H1 (cell line): Measurements from ENCODE around the gene CTBP2. TPM values are rescaled to one million over a fixed set of nuclear protein-coding genes. Genes with fewer than 3 reads are reported as not detected.

Experiments
- CTCF ChIA-PET: fragments of 300-600 bp; sonication (Branson Sonifier 250); formaldehyde crosslinking; loops from one replicate; lab custom pipeline; 2021; ENCODE audit not compliant: partially characterized antibody; lab: Charles Lee
- POLR2A ChIA-PET: fragments of 300-600 bp; sonication (Branson Sonifier 250); formaldehyde crosslinking; loops from one replicate; lab custom pipeline; 2021; ENCODE audit warnings: inconsistent platforms; ENCODE audit not compliant: partially characterized antibody; lab: Charles Lee
- DNase-seq, 2 experiments: peaks; one replicate each; pipeline versions ENCODE4 v3.0.0 to v3.0.0-alpha.2; 2010 to 2022; ENCODE audit warnings: low spot score in 2 of 2, low read depth in 1 of 2, mixed read lengths in 1 of 2
- FAIRE-seq: peaks from 2 replicates; lab custom pipeline; 2011; peaks lifted over from hg19 to GRCh38; lab: Jason Lieb, UNC
- H2AFZ ChIP-seq: 2 replicates; pipeline ENCODE4 v1.8.1; 2012; ENCODE audit warnings: low read length, inconsistent platforms
- H2AK5ac ChIP-seq: 2 replicates; pipeline ENCODE4 v1.6.1; 2013; ENCODE audit warnings: low read depth, low read length
- H2BK120ac ChIP-seq: replicated peaks from 2 replicates; pipeline ENCODE3; 2013; ENCODE audit warnings: low read depth, low read length, inconsistent platforms
- H2BK12ac ChIP-seq: 2 replicates; pipeline ENCODE4 v1.6.1; 2013; ENCODE audit warnings: low read depth, low read length
- H2BK15ac ChIP-seq: 2 replicates; pipeline ENCODE4 v1.6.1; 2013; ENCODE audit warnings: low read length
- H2BK20ac ChIP-seq: 2 replicates; pipeline ENCODE4 v1.6.1; 2013; ENCODE audit warnings: low read length
- H2BK5ac ChIP-seq: 2 replicates; pipeline ENCODE4 v1.6.1; 2013; ENCODE audit warnings: low read depth, low read length
- H3K14ac ChIP-seq: 2 replicates; pipeline ENCODE4 v1.6.1; 2013; ENCODE audit warnings: inconsistent platforms; ENCODE audit not compliant: insufficient read length
- H3K18ac ChIP-seq: 2 replicates; pipeline ENCODE4 v1.6.1; 2013; ENCODE audit warnings: low read length; ENCODE audit errors: extremely low read depth
- H3K23ac ChIP-seq: 2 replicates; pipeline ENCODE4 v1.6.1; 2013; ENCODE audit warnings: inconsistent platforms; ENCODE audit not compliant: insufficient read length
- H3K23me2 ChIP-seq: 2 replicates; pipeline ENCODE4 v1.6.1; 2013; ENCODE audit warnings: low read depth, low read length
- H3K27ac ChIP-seq: 2 replicates; pipeline ENCODE4 v1.6.1; 2011; ENCODE audit warnings: low read depth, low read length, inconsistent platforms
- H3K27me3 ChIP-seq, 4 experiments: replicated peaks in 1 of 4; 1 replicate in 1 of 4; 2 replicates in 3 of 4; pipeline versions ENCODE4 v1.6.1 to v1.8.1; 2011 to 2013; ENCODE audit warnings: low read length in 3 of 4, mild to moderate bottlenecking in 3 of 4, inconsistent platforms in 2 of 4, mixed read lengths in 2 of 4, moderate library complexity in 1 of 4; ENCODE audit not compliant: control insufficient read depth in 3 of 4, insufficient read depth in 3 of 4; ENCODE audit errors: extremely low read depth in 1 of 4
- H3K36me3 ChIP-seq, 4 experiments: 2 replicates each; pipeline versions ENCODE4 v1.6.1 to v1.8.1; 2011 to 2013; ENCODE audit warnings: mild to moderate bottlenecking in 4 of 4, low read length in 3 of 4, moderate library complexity in 2 of 4, control low read depth in 1 of 4, inconsistent platforms in 1 of 4; ENCODE audit not compliant: insufficient read depth in 4 of 4, control insufficient read depth in 2 of 4
- H3K4ac ChIP-seq: replicated peaks from 2 replicates; pipeline ENCODE3; 2013; ENCODE audit warnings: low read length, low read depth, mixed read lengths, inconsistent platforms; ENCODE audit not compliant: insufficient read length
- H3K4me1 ChIP-seq, 4 experiments: replicated peaks in 1 of 4; 1 replicate in 1 of 4; 2 replicates in 3 of 4; pipeline versions ENCODE4 v1.6.1 to v1.8.1; 2011 to 2013; ENCODE audit warnings: low read length in 3 of 4, inconsistent platforms in 2 of 4, mixed read lengths in 1 of 4; ENCODE audit not compliant: insufficient read depth in 4 of 4, control insufficient read depth in 3 of 4
- H3K4me2 ChIP-seq, 2 experiments: 2 replicates each; pipeline versions ENCODE4 v1.6.1 to v1.8.1; 2011 to 2013; ENCODE audit warnings: low read depth in 2 of 2, low read length in 2 of 2, control low read depth in 1 of 2, inconsistent platforms in 1 of 2, mild to moderate bottlenecking in 1 of 2; ENCODE audit not compliant: insufficient read depth in 1 of 2
- H3K4me3 ChIP-seq, 4 experiments: fragments of 200-600, 300-600 bp in 1 of 4; sonication (generic), shearing (Covaris generic), sonication (Bioruptor Twin) in 1 of 4; 2 replicates each; pipeline versions ENCODE4 v1.5.1 to v1.8.1; 2011 to 2016; ENCODE audit warnings: low read length in 4 of 4, low read depth in 3 of 4, control low read depth in 2 of 4, inconsistent platforms in 2 of 4, mild to moderate bottlenecking in 2 of 4, mixed read lengths in 1 of 4, moderate library complexity in 1 of 4; ENCODE audit not compliant: insufficient read depth in 2 of 4; ENCODE audit errors: extremely low read depth in 1 of 4
- H3K56ac ChIP-seq: replicated peaks from 2 replicates; pipeline ENCODE3; 2013; ENCODE audit warnings: low read depth, mild to moderate bottlenecking, mixed read lengths, low read length, inconsistent platforms; ENCODE audit not compliant: insufficient read length
- H3K79me1 ChIP-seq: 2 replicates; pipeline ENCODE4 v1.6.1; 2013; ENCODE audit warnings: low read depth, low read length, control low read depth
- H3K79me2 ChIP-seq, 2 experiments: 2 replicates each; pipeline versions ENCODE4 v1.6.1 to v1.8.1; 2012 to 2013; ENCODE audit warnings: low read length in 2 of 2, mild to moderate bottlenecking in 2 of 2, inconsistent platforms in 1 of 2; ENCODE audit not compliant: insufficient read depth in 2 of 2, control insufficient read depth in 1 of 2
- H3K9ac ChIP-seq, 4 experiments: replicated peaks in 1 of 4; 1 replicate in 1 of 4; 2 replicates in 3 of 4; pipeline versions ENCODE4 v1.6.1 to v1.8.1; 2011 to 2013; ENCODE audit warnings: low read depth in 3 of 4, low read length in 3 of 4, control low read depth in 2 of 4, mild to moderate bottlenecking in 2 of 4, moderate library complexity in 2 of 4, inconsistent platforms in 1 of 4; ENCODE audit errors: extremely low read depth in 1 of 4
- H3K9me3 ChIP-seq, 2 experiments: 2 replicates each; pipeline versions ENCODE4 v1.6.1 to v1.8.1; 2012 to 2013; ENCODE audit warnings: mild to moderate bottlenecking in 2 of 2, moderate library complexity in 2 of 2, control low read depth in 1 of 2, inconsistent platforms in 1 of 2, low read depth in 1 of 2, low read length in 1 of 2, mixed read lengths in 1 of 2; ENCODE audit not compliant: insufficient read depth in 2 of 2
- H4K20me1 ChIP-seq, 2 experiments: replicated peaks in 1 of 2; 2 replicates each; pipeline versions ENCODE3 to v1.8.1; 2011 to 2013; ENCODE audit warnings: inconsistent platforms in 2 of 2, low read length in 2 of 2, mild to moderate bottlenecking in 1 of 2; ENCODE audit not compliant: insufficient read depth in 2 of 2, control insufficient read depth in 1 of 2
- H4K5ac ChIP-seq: 2 replicates; pipeline ENCODE4 v1.6.1; 2013; ENCODE audit warnings: low read length, low read depth, mixed read lengths, inconsistent platforms; ENCODE audit not compliant: insufficient read length
- H4K8ac ChIP-seq: 2 replicates; pipeline ENCODE4 v1.8.0; 2013; ENCODE audit warnings: mild to moderate bottlenecking, moderate library complexity, low read length, inconsistent platforms; ENCODE audit not compliant: insufficient read depth; ENCODE audit errors: extremely low read depth
- H4K91ac ChIP-seq: replicated peaks from 2 replicates; pipeline ENCODE3; 2013; ENCODE audit warnings: low read length, mixed read lengths, inconsistent platforms; ENCODE audit not compliant: insufficient read length
- CHD2 ChIP-seq: IDR thresholded peaks from 2 replicates; pipeline ENCODE4 v1.6.1; 2012; ENCODE audit warnings: low read length, improper control_type of control experiment
- HDAC6 ChIP-seq: IDR thresholded peaks from one replicate; pipeline ENCODE4 v1.7.1; 2012; ENCODE audit warnings: low read depth, mild to moderate bottlenecking, inconsistent platforms, low read length, moderate library complexity
- NANOG ChIP-seq: IDR thresholded peaks from 2 replicates; pipeline ENCODE4 v1.6.1; 2011; ENCODE audit warnings: low read length, low read depth, mild to moderate bottlenecking, inconsistent platforms; ENCODE audit not compliant: insufficient read depth, poor library complexity, severe bottlenecking
- SP4 ChIP-seq: IDR thresholded peaks from 2 replicates; pipeline ENCODE4 v1.6.1; 2012; ENCODE audit warnings: low read length, inconsistent platforms
- WGBS, 2 experiments: shearing (Covaris generic) in 1 of 2; methylation state at CpG; one replicate each; pipeline versions ENCODE4 v1.1.6 to v1.1.7; 2013 to 2015; ENCODE audit warnings: low lambda C conversion rate in 2 of 2, mixed read lengths in 2 of 2, inconsistent platforms in 1 of 2, low coverage in 1 of 2, missing lambda C conversion rate in 1 of 2; ENCODE audit not compliant: insufficient replicate concordance in 2 of 2, insufficient coverage in 1 of 2, insufficient read length in 1 of 2; ENCODE audit errors: extremely low coverage in 1 of 2, missing lambda C conversion rate in 1 of 2; 5-methylcytosine and 5-hydroxymethylcytosine counted together
- polyA plus RNA-seq, 7 experiments: library from polyadenylated mRNA; depleted of rRNA in 3 of 7; stranded (reverse) in 5 of 7; unstranded in 2 of 7; fragments of >200 nt in 5 of 7; fragments of 200-250 nt in 2 of 7; gene quantifications; 1 replicate in 5 of 7; 2 replicates in 1 of 7; 4 replicates in 1 of 7; pipeline versions ENCODE4 v1.2.1 to v1.2.3, GENCODE V29; 2011 to 2013; ENCODE audit warnings: missing spikeins in 2 of 7, mixed read lengths in 2 of 7
- total RNA-seq: library from RNA; stranded (reverse); fragmentation: NEBNext Ultra II Directional; extraction: Animal tissue kit (Norgen Biotek cat#: 25700); gene quantifications from 2 replicates; pipeline ENCODE4 v1.2.1, GENCODE V29; 2021

CTBP2 gene
- total and polyA plus RNA-seq, 2 of the 8 experiments (the other 6 are each of a cell fraction or from before 2014, with no cell fraction given): 208 to 221 TPM

DNA sequence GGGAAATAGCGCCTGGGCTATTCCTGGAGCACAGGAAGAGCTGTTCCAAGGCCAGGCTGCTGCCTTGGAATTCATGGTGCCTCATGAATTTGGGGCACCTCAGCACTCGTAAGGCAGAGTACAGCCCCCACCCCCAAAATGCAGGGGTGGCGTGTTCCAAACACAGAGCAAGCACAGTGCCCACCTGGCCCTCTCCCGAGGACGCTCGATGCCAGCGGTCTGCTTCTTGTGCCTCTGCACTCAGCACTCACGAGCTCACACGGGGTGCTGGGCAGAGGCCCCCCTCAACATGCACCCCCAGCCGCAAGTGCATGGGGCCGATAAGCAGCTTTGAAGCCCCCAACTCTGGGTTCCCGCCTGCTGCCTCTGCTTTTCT, 158.3 kb downstream of the CTBP2 start:
- Histone ChIP-seq H4K20me1 (peaks cover 41 to 52% of the 10 kb centered on the region in 2 experiments), H3K79me2 (peaks cover 0 to 58% of the 10 kb centered on the region in 2 experiments; a peak in 2 of 4 replicates)
- TF ChIP-seq NANOG: no peak
- TF ChIP-seq SP4: no peak
- no peak for TF ChIP-seq HDAC6
- no peak for TF ChIP-seq CHD2

More for the DNA sequence above, 158.3 kb downstream of the CTBP2 start:
- H2BK12ac ChIP-seq: no peak overlapping the region
- H2AK5ac ChIP-seq: no peak overlapping the region
- no peak overlapping the region; the same call in 1 of the 2 replicates for H4K8ac ChIP-seq
- no peak overlapping the region for H3K4me3 ChIP-seq
- H3K9me3 ChIP-seq: no peaks in the 10 kb centered on the region
- POLR2A ChIA-PET: interaction anchor here (2.5 kb wide), 1 partner anchor 8 kb away, joined by 9 read pairs; no protein-coding TSS in a partner anchor
- FAIRE-seq (no peak), DNase-seq (no peak)
- no peak overlapping the region for H2BK5ac ChIP-seq
- H3K27ac ChIP-seq: no peak overlapping the region
- H4K91ac ChIP-seq: no peak overlapping the region
- CTCF ChIA-PET: interaction anchor here (0.9 to 2.5 kb wide), 8 partner anchors 9 to 67 kb away, joined by 3 to 10 read pairs (median 4); no protein-coding TSS in a partner anchor
- no peak overlapping the region for H3K56ac ChIP-seq
- no peak overlapping the region for H2BK120ac ChIP-seq
- H2BK15ac ChIP-seq: no peak overlapping the region
- H3K4ac ChIP-seq: no peak overlapping the region
- no peaks in the 10 kb centered on the region for H3K27me3 ChIP-seq
- peaks cover 0 to 4% (median 0%) of the 10 kb centered on the region in 4 experiments; a peak in 1 of 7 replicates for H3K4me1 ChIP-seq
- WGBS, 2 experiments: 88% methylated on average over 9 of the region's 12 CpGs; no CpG with 5 or more reads in 1 of the 2 experiments
- H3K4me2 ChIP-seq: no peak overlapping the region
- no peak overlapping the region for H2AFZ ChIP-seq
- no peak overlapping the region for H3K18ac ChIP-seq
- H2BK20ac ChIP-seq: no peak overlapping the region
- no peak overlapping the region for H3K9ac ChIP-seq
- no peak overlapping the region for H3K14ac ChIP-seq
- H3K36me3 ChIP-seq: peaks cover 29 to 88% (median 50%) of the 10 kb centered on the region in 4 experiments
- peaks cover 27% of the 10 kb centered on the region for H3K79me1 ChIP-seq
- no peak overlapping the region for H3K23ac ChIP-seq
- H3K23me2 ChIP-seq: no peaks in the 10 kb centered on the region
- H4K5ac ChIP-seq: no peak overlapping the region
